Omental fat pad (tissue), 4 donors: ENCODE results near the gene SIGLEC14. TPM values are rescaled to one million over a fixed set of nuclear protein-coding genes. Genes with fewer than 3 reads are reported as not detected.
"Not testable (repeated sequence)": the region's sequence is repeated elsewhere in the genome, so short reads cannot be mapped to it uniquely, and the experiment has no call there.

Experiments
- ATAC-seq: fragments of 150-250 bp; one replicate; pipeline ENCODE4 v1.9.1; 2016; ENCODE audit warnings: mild to moderate bottlenecking, moderate library complexity; ENCODE audit not compliant: low FRiP score
- DNase-seq: peaks from one replicate; pipeline ENCODE4 v3.0.0-alpha.2; 2019; ENCODE audit warnings: low spot score
- CTCF ChIP-seq, 3 donors: fragments of 450-650 bp; IDR thresholded peaks; one replicate each; pipeline ENCODE4 v1.5.1; 2016 to 2017; ENCODE audit warnings: antibody characterized with exemption in 3 of 3, mild to moderate bottlenecking in 3 of 3, moderate library complexity in 2 of 3
- total RNA-seq, 4 donors: library from RNA; depleted of rRNA; stranded (reverse); fragments of >200 nt; gene quantifications; one replicate each; pipeline ENCODE4 v1.1.0, GENCODE V29; 2016

Gene SIGLEC14
- total RNA-seq, 4 donors from 2014 or later: 1.9 to 12.6 (median 12.2) TPM; not detected in 1

GRCh38 chr19:51637362-51637978, 9.2 kb downstream of the SIGLEC14 start:
- no peak for ATAC-seq
- no peak for TF ChIP-seq CTCF (IDR thresholded peaks at IDR 0.05)
- no peak for DNase-seq

- DNase-seq (no peak), ATAC-seq (no peak)
- TF ChIP-seq CTCF (IDR thresholded peaks at IDR 0.05): no peak
These were observed 14.5 kb downstream of the SIGLEC14 start for GRCh38 chr19:51632126-51632525.

GRCh38 chr19:51630315-51630714, 16.3 kb downstream of the SIGLEC14 start, which contains the start of gene SIGLEC5:
TSS of gene SIGLEC5 (minus strand) at chr19:51630401. CDS start at chr19:51630335, 66 bp downstream.
- not testable (repeated sequence) for DNase-seq, ATAC-seq

- no peak for DNase-seq
- no peak for TF ChIP-seq CTCF (IDR thresholded peaks at IDR 0.05)
- no peak for ATAC-seq
These were observed 18.3 kb downstream of the SIGLEC14 start for GRCh38 chr19:51628153-51628939.

GRCh38 chr19:51627491-51628138, 19.0 kb downstream of the SIGLEC14 start:
- TF ChIP-seq CTCF (IDR thresholded peaks at IDR 0.05): no peak
- no peak for DNase-seq
- no peak for ATAC-seq

GRCh38 chr19:51626675-51627074, 19.9 kb downstream of the SIGLEC14 start:
- no peak for TF ChIP-seq CTCF (IDR thresholded peaks at IDR 0.05)
- ATAC-seq (no peak), DNase-seq (no peak)

- no peak for ATAC-seq
- no peak for DNase-seq
These were observed 25.4 kb downstream of the SIGLEC14 start for GRCh38 chr19:51621178-51621577.

More at GRCh38 chr19:51621178-51621577, 25.4 kb downstream of the SIGLEC14 start:
- no peak for TF ChIP-seq CTCF (IDR thresholded peaks at IDR 0.05)
